Measurements from ENCODE around the gene TPPP3.

Gene TPPP3

GRCh38 chr16:67406111-67406971 is 13.0 kb upstream of the TPPP3 start:
- no peak for DNase-seq (ENCODE audit: insufficient read length, low spot score)

GRCh38 chr16:67405336-67405735 is 12.0 kb upstream of the TPPP3 start:
- DNase-seq (ENCODE audit: insufficient read length, low spot score) (no peak), FAIRE-seq (no peak)

More at GRCh38 chr16:67406111-67406971, 13.0 kb upstream of the TPPP3 start:
- no peak for FAIRE-seq

- FAIRE-seq, result no peak
- DNase-seq (ENCODE audit: insufficient read length, low spot score), result no peak
Measured at GRCh38 chr16:67404740-67405226, 11.5 kb upstream of the TPPP3 start.

GRCh38 chr16:67403976-67404555 is 10.8 kb upstream of the TPPP3 start:
- FAIRE-seq (no peak), DNase-seq (ENCODE audit: insufficient read length, low spot score) (no peak)

GRCh38 chr16:67400901-67401300 is 7.6 kb upstream of the TPPP3 start:
- FAIRE-seq (no peak), DNase-seq (ENCODE audit: insufficient read length, low spot score) (no peak)

GRCh38 chr16:67399749-67400704 is 6.7 kb upstream of the TPPP3 start:
- FAIRE-seq (no peak), DNase-seq (ENCODE audit: insufficient read length, low spot score) (no peak)

GRCh38 chr16:67399218-67399733 is 6.0 kb upstream of the TPPP3 start:
- DNase-seq (ENCODE audit: insufficient read length, low spot score) (peak; percentile 81), FAIRE-seq (no peak)

- no peak for DNase-seq (ENCODE audit: insufficient read length, low spot score)
- FAIRE-seq, result no peak
Measured at GRCh38 chr16:67398546-67399217, 5.4 kb upstream of the TPPP3 start.

- FAIRE-seq (no peak), DNase-seq (ENCODE audit: insufficient read length, low spot score) (no peak)
Measured at GRCh38 chr16:67397812-67398545, 4.7 kb upstream of the TPPP3 start.

GRCh38 chr16:67397036-67397801 is 3.9 kb upstream of the TPPP3 start:
- no peak for FAIRE-seq
- no peak for DNase-seq (ENCODE audit: insufficient read length, low spot score)

- FAIRE-seq, result no peak
Measured at GRCh38 chr16:67396159-67397035, 3.1 kb upstream of the TPPP3 start.

GRCh38 chr16:67395458-67396158 is 2.3 kb upstream of the TPPP3 start:
- DNase-seq (ENCODE audit: insufficient read length, low spot score) (no peak), FAIRE-seq (no peak)

More at GRCh38 chr16:67396159-67397035, 3.1 kb upstream of the TPPP3 start:
- DNase-seq (ENCODE audit: insufficient read length, low spot score), result no peak

GRCh38 chr16:67395105-67395457 is 1.8 kb upstream of the TPPP3 start:
- DNase-seq (ENCODE audit: insufficient read length, low spot score), result no peak
- no peak for FAIRE-seq

GRCh38 chr16:67394155-67395104 is 1.1 kb upstream of the TPPP3 start:
- no peak for DNase-seq (ENCODE audit: insufficient read length, low spot score)
- no peak for FAIRE-seq

- no peak for FAIRE-seq
Measured at GRCh38 chr16:67393788-67394154, 473 bp upstream of the TPPP3 start.

More at GRCh38 chr16:67393788-67394154, 473 bp upstream of the TPPP3 start:
- no peak for DNase-seq (ENCODE audit: insufficient read length, low spot score)
